Adrenal gland (tissue), 5 donors: Measurements from ENCODE around the gene KCNC2.

ENCODE experiments used
- POLR2A ChIP-seq, 2 donors: fragments of 450-650 bp; IDR thresholded peaks; one replicate each; pipeline ENCODE4 v1.6.1; 2017; ENCODE audit warnings: antibody characterized with exemption in 2 of 2, mild to moderate bottlenecking in 2 of 2, moderate library complexity in 1 of 2
- TF ChIP-seq, protein P1 (sequence below), 6 experiments: fragments of 450-650 bp in 4 of 6; fragments of 200-600 bp in 2 of 6; sonication (generic) in 1 of 6; IDR thresholded peaks; 1 replicate in 5 of 6; 2 replicates in 1 of 6; pipeline versions ENCODE4 v1.5.1 to v1.8.0; 2016 to 2021; ENCODE audit warnings: antibody characterized with exemption in 6 of 6, mild to moderate bottlenecking in 2 of 6, moderate library complexity in 1 of 6
- donor health status: DM: no; HTN: no; CAD: no.

DNA sequence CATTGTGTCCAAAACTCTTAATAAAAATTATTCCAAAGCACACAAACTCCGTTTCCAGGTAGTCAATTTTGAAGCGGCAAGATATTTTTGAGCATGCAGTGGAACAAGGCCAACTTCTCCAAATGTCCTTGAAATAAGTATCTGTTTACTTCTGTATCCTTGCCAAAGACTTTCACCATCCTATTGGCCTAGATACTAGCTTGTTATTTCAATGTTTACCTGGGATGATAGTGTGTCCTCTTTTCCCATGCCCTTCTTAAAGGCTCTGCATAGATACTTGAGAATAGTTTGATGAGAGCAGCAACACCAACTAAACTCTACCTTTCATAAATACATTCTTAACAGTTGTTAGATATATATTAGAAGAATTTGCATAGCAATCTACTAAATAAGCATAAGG, 160.9 kb downstream of the KCNC2 start:
- TF ChIP-seq, protein P1, sequence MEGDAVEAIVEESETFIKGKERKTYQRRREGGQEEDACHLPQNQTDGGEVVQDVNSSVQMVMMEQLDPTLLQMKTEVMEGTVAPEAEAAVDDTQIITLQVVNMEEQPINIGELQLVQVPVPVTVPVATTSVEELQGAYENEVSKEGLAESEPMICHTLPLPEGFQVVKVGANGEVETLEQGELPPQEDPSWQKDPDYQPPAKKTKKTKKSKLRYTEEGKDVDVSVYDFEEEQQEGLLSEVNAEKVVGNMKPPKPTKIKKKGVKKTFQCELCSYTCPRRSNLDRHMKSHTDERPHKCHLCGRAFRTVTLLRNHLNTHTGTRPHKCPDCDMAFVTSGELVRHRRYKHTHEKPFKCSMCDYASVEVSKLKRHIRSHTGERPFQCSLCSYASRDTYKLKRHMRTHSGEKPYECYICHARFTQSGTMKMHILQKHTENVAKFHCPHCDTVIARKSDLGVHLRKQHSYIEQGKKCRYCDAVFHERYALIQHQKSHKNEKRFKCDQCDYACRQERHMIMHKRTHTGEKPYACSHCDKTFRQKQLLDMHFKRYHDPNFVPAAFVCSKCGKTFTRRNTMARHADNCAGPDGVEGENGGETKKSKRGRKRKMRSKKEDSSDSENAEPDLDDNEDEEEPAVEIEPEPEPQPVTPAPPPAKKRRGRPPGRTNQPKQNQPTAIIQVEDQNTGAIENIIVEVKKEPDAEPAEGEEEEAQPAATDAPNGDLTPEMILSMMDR (IDR thresholded peaks at IDR 0.05) = no peak
- no peak for TF ChIP-seq POLR2A (IDR thresholded peaks at IDR 0.05)
